Stomach (tissue), 9 donors: Measurements from ENCODE around the gene PTPRU. TPM values are rescaled to one million over a fixed set of nuclear protein-coding genes. Genes with fewer than 3 reads are reported as not detected.

Experiments used
- DNase-seq, 2 donors: peaks; one replicate each; pipeline versions ENCODE4 v3.0.0 to v3.0.0-alpha.2; 2013 to 2019
- H3K27ac ChIP-seq, 5 donors: fragments of 200-600 bp in 4 of 5; sonication (generic) in 4 of 5; one replicate each; pipeline ENCODE4 v1.5.1; 2013 to 2019; ENCODE audit warnings: mild to moderate bottlenecking in 1 of 5, moderate library complexity in 1 of 5
- H3K27me3 ChIP-seq, 3 donors: fragments of 200-600 bp; sonication (generic); one replicate each; pipeline ENCODE4 v1.5.1; 2017 to 2019; ENCODE audit warnings: mixed run types in 1 of 3
- H3K36me3 ChIP-seq, 4 donors: fragments of 200-600 bp; sonication (generic); 1 replicate in 3 of 4; 2 replicates in 1 of 4; pipeline ENCODE4 v1.5.1; 2016 to 2019
- H3K4me1 ChIP-seq, 4 donors: fragments of 200-600 bp; sonication (generic); one replicate each; pipeline ENCODE4 v1.5.1; 2016 to 2019
- H3K4me3 ChIP-seq, 4 donors: fragments of 200-600 bp; sonication (generic) in 3 of 4; one replicate each; pipeline ENCODE4 v1.5.1; 2016 to 2019; ENCODE audit warnings: mild to moderate bottlenecking in 1 of 4
- H3K9me3 ChIP-seq, 4 donors: fragments of 200-600 bp; sonication (generic); one replicate each; pipeline ENCODE4 v1.5.1; 2016 to 2019
- CTCF ChIP-seq, 7 experiments: fragments of 450-650 bp in 4 of 7; fragments of 200-600 bp in 3 of 7; sonication (generic) in 3 of 7; IDR thresholded peaks; one replicate each; pipeline ENCODE4 v1.5.1; 2016 to 2019; ENCODE audit warnings: antibody characterized with exemption in 7 of 7, control low read depth in 2 of 7, mild to moderate bottlenecking in 1 of 7
- EP300 ChIP-seq: sonication (generic); formaldehyde crosslinking; IDR thresholded peaks from one replicate; pipeline ENCODE4 v1.6.1; 2017; ENCODE audit warnings: antibody characterized with exemption
- POLR2A ChIP-seq, 4 donors: fragments of 450-650 bp; IDR thresholded peaks; one replicate each; pipeline ENCODE4 v1.6.1; 2016; ENCODE audit warnings: antibody characterized with exemption in 4 of 4, control low read depth in 2 of 4, mild to moderate bottlenecking in 1 of 4, moderate library complexity in 1 of 4
- POLR2AphosphoS5 ChIP-seq, 3 donors: sonication (generic); formaldehyde crosslinking; IDR thresholded peaks; one replicate each; pipeline ENCODE4 v1.6.1; 2016; ENCODE audit warnings: antibody characterized with exemption in 3 of 3
- WGBS, 5 donors: extraction: QIAGEN DNeasy Blood & Tissue Kit in 3 of 5; methylation state at CpG; one replicate each; pipeline versions ENCODE4 v1.1.5 to v1.1.7; 2013 to 2018; 5-methylcytosine and 5-hydroxymethylcytosine counted together
- intact Hi-C: fragments of 100-400 bp; cut with DNase I; formaldehyde crosslinking; loops from one replicate; pipeline ENCODE4 v1.15.1; 2023; ENCODE audit warnings: low total_unique reads
- polyA plus RNA-seq, 3 donors: library from polyadenylated mRNA; stranded (reverse); fragments of 200-250 nt; gene quantifications; one replicate each; pipeline ENCODE4 v1.2.3, GENCODE V29; 2013
- total RNA-seq, 5 donors: library from RNA; depleted of rRNA; stranded (reverse); fragments of >200 nt; gene quantifications; one replicate each; pipeline versions ENCODE4 v1.1.0 to v1.2.3, GENCODE V29; 2014 to 2016
- donor health status: healthy with polysubstance abuse.
- donor health status: Bipolar disorder and iron deficiency.
- donor health status: healthy.

PTPRU gene
- total and polyA plus RNA-seq, 8 donors, result 0.29 to 17.5 (median 6.2) TPM

GRCh38 chr1:29237129-29237821, 953 bp downstream of the PTPRU start:
- Histone ChIP-seq H3K36me3 (no peaks in the 10 kb centered on the region), H3K9me3 (no peaks in the 10 kb centered on the region), H3K4me1 (peaks cover 13 to 36% (median 29%) of the 10 kb centered on the region in 4 donors), H3K27ac (peak overlapping the region; percentile 21 to 80 (median 63)), H3K4me3 (peak overlapping the region; percentile 67 to 78 (median 72)), H3K27me3 (peaks cover 0 to 38% (median 7%) of the 10 kb centered on the region in 3 donors)
- intact Hi-C loops, result loop anchor here (10.0 kb wide), 1 partner anchor 1468 kb away; no protein-coding TSS in a partner anchor
- WGBS, 5 donors, result 0 to 2% (median 1%) methylated on average over 41 to 79 of the region's 79 CpGs
- TF ChIP-seq POLR2AphosphoS5 (IDR thresholded peaks at IDR 0.05), result peak in 1 of 3 donors; percentile 9
- no peak for TF ChIP-seq POLR2A (IDR thresholded peaks at IDR 0.05)
- DNase-seq, result peak; percentile 44 to 85

- TF ChIP-seq POLR2A (IDR thresholded peaks at IDR 0.05) (no peak), CTCF (IDR thresholded peaks at IDR 0.05) (no peak), POLR2AphosphoS5 (IDR thresholded peaks at IDR 0.05) (no peak), EP300 (no peak)
- DNase-seq, result peak; percentile 44 to 69
- WGBS, 5 donors, result 1 to 9% (median 1%) methylated on average over 18 to 93 of the region's 93 CpGs
- Histone ChIP-seq H3K27me3 (peaks cover 0 to 38% (median 7%) of the 10 kb centered on the region in 3 donors), H3K27ac (peak overlapping the region; percentile 36 to 80 (median 71)), H3K4me1 (peaks cover 13 to 36% (median 29%) of the 10 kb centered on the region in 4 donors), H3K36me3 (no peaks in the 10 kb centered on the region), H3K4me3 (peak overlapping the region; percentile 67 to 78 (median 72)), H3K9me3 (no peaks in the 10 kb centered on the region)
- intact Hi-C loops, result loop anchor here (10.0 kb wide), 1 partner anchor 1467 kb away; no protein-coding TSS in a partner anchor
Observed at GRCh38 chr1:29237852-29238619, 1.7 kb downstream of the PTPRU start.

GRCh38 chr1:29238620-29239002, 2.3 kb downstream of the PTPRU start:
- peak overlapping the region; percentile 67 to 78 (median 72) for H3K4me3 ChIP-seq
- peak overlapping the region in 4 of 5 donors; percentile 67 to 80 (median 75) for H3K27ac ChIP-seq
- H3K4me1 ChIP-seq, result peaks cover 13 to 36% (median 29%) of the 10 kb centered on the region in 4 donors
- DNase-seq, result peak in 1 of 2 donors; percentile 27
- intact Hi-C loops, result loop anchor here (10.0 kb wide), 1 partner anchor 1466 kb away; no protein-coding TSS in a partner anchor
- 39 to 49% (median 43%) methylated on average over 10 to 11 of the region's 11 CpGs for WGBS, 5 donors
- H3K9me3 ChIP-seq, result no peaks in the 10 kb centered on the region
- H3K36me3 ChIP-seq, result no peaks in the 10 kb centered on the region
- TF ChIP-seq CTCF (IDR thresholded peaks at IDR 0.05) (no peak), POLR2A (IDR thresholded peaks at IDR 0.05) (no peak), POLR2AphosphoS5 (IDR thresholded peaks at IDR 0.05) (no peak), EP300 (no peak)
- peaks cover 0 to 38% (median 7%) of the 10 kb centered on the region in 3 donors for H3K27me3 ChIP-seq

- Histone ChIP-seq H3K27me3 (peaks cover 0 to 38% (median 7%) of the 10 kb centered on the region in 3 donors), H3K9me3 (no peaks in the 10 kb centered on the region), H3K4me3 (no peak overlapping the region), H3K36me3 (no peaks in the 10 kb centered on the region), H3K27ac (peak overlapping the region in 3 of 5 donors; percentile 71 to 80 (median 79)), H3K4me1 (peaks cover 13 to 36% (median 29%) of the 10 kb centered on the region in 4 donors)
- WGBS, 5 donors, result 36 to 54% (median 49%) methylated on average over 7 of the region's 7 CpGs
- DNase-seq, result peak in 1 of 2 donors; percentile 70
- intact Hi-C loops, result loop anchor here (10.0 kb wide), 1 partner anchor 1466 kb away; no protein-coding TSS in a partner anchor
- TF ChIP-seq POLR2A (IDR thresholded peaks at IDR 0.05), result no peak
- TF ChIP-seq EP300, result no peak
- TF ChIP-seq POLR2AphosphoS5 (IDR thresholded peaks at IDR 0.05), result no peak
- no peak for TF ChIP-seq CTCF (IDR thresholded peaks at IDR 0.05)
Observed at GRCh38 chr1:29239142-29239541, 2.8 kb downstream of the PTPRU start.
